IMR-90 (cell line): ENCODE measurements around the gene MUC5AC. TPM values are rescaled to one million over a fixed set of nuclear protein-coding genes. Genes with fewer than 3 reads are reported as not detected.
"Not testable (repeated sequence)": the region's sequence is repeated elsewhere in the genome, so short reads cannot be mapped to it uniquely, and the experiment has no call there.

Experiments used
- ATAC-seq: fragments of 200-7000 bp; cut with Tn5 transposase; 2 replicates; pipeline ENCODE4 v1.9.1; 2020; ENCODE audit warnings: low read depth, mild to moderate bottlenecking, moderate library complexity
- BruUV-seq: library from RNA; stranded (reverse); fragments of 400-500 nt; replicated peaks from 2 replicates; lab custom pipeline; 2021; lab: Mats Ljungman, UMichigan
- CTCF ChIA-PET: fragments of 300-600 bp; formaldehyde crosslinking; extraction: SDS; loops from one replicate; lab custom pipeline; 2021; ENCODE audit warnings: antibody characterized with exemption; lab: Yijun Ruan, JAX
- POLR2A ChIA-PET: fragments of 300-600 bp; sonication (Branson Sonifier 250); formaldehyde crosslinking; loops from one replicate; lab custom pipeline; 2022; ENCODE audit warnings: antibody characterized with exemption; ENCODE audit not compliant: unreplicated experiment; lab: Charles Lee
- DNase-seq: peaks from one replicate; pipeline ENCODE4 v3.0.0; 2013
- H2AFZ ChIP-seq: replicated peaks from 2 replicates; pipeline ENCODE3; 2013; ENCODE audit warnings: low read length, mild to moderate bottlenecking; ENCODE audit not compliant: poor library complexity
- H2AK5ac ChIP-seq: 2 replicates; pipeline ENCODE4 v1.6.1; 2013; ENCODE audit warnings: low read depth, low read length, inconsistent platforms
- H2AK9ac ChIP-seq: replicated peaks from 2 replicates; pipeline ENCODE3; 2013; ENCODE audit warnings: mild to moderate bottlenecking, low read depth, low read length, moderate library complexity; ENCODE audit not compliant: poor library complexity
- H2BK120ac ChIP-seq: 2 replicates; pipeline ENCODE4 v1.6.1; 2013; ENCODE audit warnings: low read depth, low read length, inconsistent platforms
- H2BK15ac ChIP-seq: 3 replicates; pipeline ENCODE4 v1.6.1; 2013; ENCODE audit warnings: low read depth, low read length, inconsistent platforms
- H2BK20ac ChIP-seq: 2 replicates; pipeline ENCODE4 v1.6.1; 2013; ENCODE audit warnings: low read depth, mild to moderate bottlenecking, inconsistent platforms, low read length, moderate library complexity
- H2BK5ac ChIP-seq: 2 replicates; pipeline ENCODE4 v1.6.1; 2013; ENCODE audit warnings: mild to moderate bottlenecking, low read depth, low read length, inconsistent platforms; ENCODE audit not compliant: poor library complexity, severe bottlenecking
- H3K14ac ChIP-seq: replicated peaks from 2 replicates; pipeline ENCODE4 v1.6.1; 2013; ENCODE audit warnings: low read depth, low read length, inconsistent platforms
- H3K18ac ChIP-seq: 2 replicates; pipeline ENCODE4 v1.6.1; 2013; ENCODE audit warnings: low read depth, low read length, control low read depth
- H3K23ac ChIP-seq: 2 replicates; pipeline ENCODE4 v1.6.1; 2013; ENCODE audit warnings: low read depth, low read length, inconsistent platforms
- H3K27ac ChIP-seq: 2 replicates; pipeline ENCODE4 v1.5.1; 2013; ENCODE audit warnings: mild to moderate bottlenecking, control low read depth, low read length; ENCODE audit not compliant: insufficient read depth
- H3K27me3 ChIP-seq: 2 replicates; pipeline ENCODE4 v1.6.1; 2013; ENCODE audit warnings: low read length; ENCODE audit not compliant: control insufficient read depth, insufficient read depth
- H3K36me3 ChIP-seq: 2 replicates; pipeline ENCODE4 v1.6.1; 2013; ENCODE audit warnings: low read length, mixed read lengths; ENCODE audit not compliant: control insufficient read depth, insufficient read depth
- H3K4ac ChIP-seq: 2 replicates; pipeline ENCODE4 v1.6.1; 2013; ENCODE audit warnings: low read depth, low read length, inconsistent platforms
- H3K4me1 ChIP-seq: 2 replicates; pipeline ENCODE4 v1.6.1; 2013; ENCODE audit warnings: low read length, mixed read lengths; ENCODE audit not compliant: control insufficient read depth, insufficient read depth
- H3K4me2 ChIP-seq: 2 replicates; pipeline ENCODE4 v1.6.1; 2013; ENCODE audit warnings: low read depth, mild to moderate bottlenecking, control low read depth, low read length, moderate library complexity
- H3K4me3 ChIP-seq: 2 replicates; pipeline ENCODE4 v1.5.1; 2013; ENCODE audit warnings: low read depth, mild to moderate bottlenecking, control low read depth, low read length, moderate library complexity; ENCODE audit not compliant: insufficient read depth
- H3K56ac ChIP-seq: 2 replicates; pipeline ENCODE4 v1.6.1; 2013; ENCODE audit warnings: low read length, inconsistent platforms; ENCODE audit not compliant: insufficient read depth; ENCODE audit errors: extremely low read depth
- H3K79me1 ChIP-seq, 2 experiments: 2 replicates each; pipeline ENCODE4 v1.6.1; 2013; ENCODE audit warnings: low read length in 2 of 2, inconsistent platforms in 1 of 2, low read depth in 1 of 2
- H3K9ac ChIP-seq: 2 replicates; pipeline ENCODE4 v1.6.1; 2013; ENCODE audit warnings: low read depth, low read length, control low read depth
- H3K9me1 ChIP-seq: 2 replicates; pipeline ENCODE4 v1.6.1; 2013; ENCODE audit warnings: low read length, inconsistent platforms; ENCODE audit not compliant: insufficient read depth
- H3K9me3 ChIP-seq: 2 replicates; pipeline ENCODE4 v1.6.1; 2013; ENCODE audit warnings: low read length; ENCODE audit not compliant: control insufficient read depth, insufficient read depth
- H4K20me1 ChIP-seq: 2 replicates; pipeline ENCODE4 v1.6.1; 2013; ENCODE audit warnings: low read length, inconsistent platforms; ENCODE audit not compliant: insufficient read depth
- H4K5ac ChIP-seq: 2 replicates; pipeline ENCODE4 v1.6.1; 2013; ENCODE audit warnings: mild to moderate bottlenecking, low read depth, low read length, control low read depth
- H4K8ac ChIP-seq, 2 experiments: 2 replicates each; pipeline ENCODE4 v1.6.1; 2013; ENCODE audit warnings: low read depth in 2 of 2, low read length in 2 of 2, control low read depth in 1 of 2, inconsistent platforms in 1 of 2
- H4K91ac ChIP-seq: 2 replicates; pipeline ENCODE4 v1.6.1; 2013; ENCODE audit warnings: low read depth, low read length, inconsistent platforms; ENCODE audit not compliant: insufficient read depth
- FOS ChIP-seq: fragments of 150-350 bp; IDR thresholded peaks from 2 replicates; pipeline ENCODE4 v1.6.1; 2016; ENCODE audit warnings: low read depth, low read length
- MAZ ChIP-seq: IDR thresholded peaks from 2 replicates; pipeline ENCODE4 v1.6.1; 2012; ENCODE audit warnings: low read depth, mild to moderate bottlenecking, low read length, improper control_type of control experiment, moderate library complexity, borderline replicate concordance
- RCOR1 ChIP-seq: IDR thresholded peaks from 2 replicates; pipeline ENCODE4 v1.6.1; 2012; ENCODE audit warnings: mild to moderate bottlenecking, low read length, improper control_type of control experiment; ENCODE audit not compliant: insufficient replicate concordance
- RFX5 ChIP-seq: IDR thresholded peaks from 2 replicates; pipeline ENCODE4 v1.8.0; 2012; ENCODE audit warnings: low read depth, mild to moderate bottlenecking, low read length, moderate library complexity
- SMC3 ChIP-seq: fragments of 150-350 bp; IDR thresholded peaks from 2 replicates; pipeline ENCODE4 v1.6.1; 2016; ENCODE audit warnings: low read depth, mild to moderate bottlenecking, antibody characterized with exemption, low read length, moderate library complexity
- WGBS, 2 experiments: methylation state at CpG; one replicate each; pipeline versions ENCODE4 v1.1.5 to v1.1.7; 2013; ENCODE audit warnings: missing lambda C conversion rate in 2 of 2; ENCODE audit not compliant: insufficient read length in 1 of 2; ENCODE audit errors: extremely low coverage in 2 of 2; 5-methylcytosine and 5-hydroxymethylcytosine counted together
- dilution Hi-C: fragments of 300-500 bp; cut with HindIII; formaldehyde crosslinking; loops from one replicate; pipeline ENCODE4 v1.14.3; 2018; ENCODE audit warnings: low sequenced_read_pairs; ENCODE audit not compliant: unreplicated experiment
- in situ Hi-C: fragments of 300-500 bp; cut with MboI; formaldehyde crosslinking; loops from 3 replicates; pipeline ENCODE4 v1.14.3; 2019; ENCODE audit warnings: low sequenced_read_pairs, inconsistent platforms, mixed read lengths
- intact Hi-C: fragments of 100-400 bp; cut with micrococcal nuclease; formaldehyde crosslinking; loops from 2 replicates; pipeline ENCODE4 v1.10.0; 2022
- polyA plus RNA-seq, 3 experiments: library from polyadenylated mRNA; depleted of rRNA; stranded (reverse); fragments of >200 nt; gene quantifications; 2 replicates each; pipeline ENCODE4 v1.2.3, GENCODE V29; 2012; ENCODE audit warnings: low replicate concordance in 1 of 3
- total RNA-seq: library from RNA; depleted of rRNA; stranded (reverse); fragments of >200 nt; gene quantifications from 2 replicates; pipeline ENCODE4 v1.2.3, GENCODE V29; 2012

MUC5AC gene
- total and polyA plus RNA-seq, 2 of the 4 experiments (the other 2 are of a cell fraction): 0.02 TPM; not detected in 1

DNA sequence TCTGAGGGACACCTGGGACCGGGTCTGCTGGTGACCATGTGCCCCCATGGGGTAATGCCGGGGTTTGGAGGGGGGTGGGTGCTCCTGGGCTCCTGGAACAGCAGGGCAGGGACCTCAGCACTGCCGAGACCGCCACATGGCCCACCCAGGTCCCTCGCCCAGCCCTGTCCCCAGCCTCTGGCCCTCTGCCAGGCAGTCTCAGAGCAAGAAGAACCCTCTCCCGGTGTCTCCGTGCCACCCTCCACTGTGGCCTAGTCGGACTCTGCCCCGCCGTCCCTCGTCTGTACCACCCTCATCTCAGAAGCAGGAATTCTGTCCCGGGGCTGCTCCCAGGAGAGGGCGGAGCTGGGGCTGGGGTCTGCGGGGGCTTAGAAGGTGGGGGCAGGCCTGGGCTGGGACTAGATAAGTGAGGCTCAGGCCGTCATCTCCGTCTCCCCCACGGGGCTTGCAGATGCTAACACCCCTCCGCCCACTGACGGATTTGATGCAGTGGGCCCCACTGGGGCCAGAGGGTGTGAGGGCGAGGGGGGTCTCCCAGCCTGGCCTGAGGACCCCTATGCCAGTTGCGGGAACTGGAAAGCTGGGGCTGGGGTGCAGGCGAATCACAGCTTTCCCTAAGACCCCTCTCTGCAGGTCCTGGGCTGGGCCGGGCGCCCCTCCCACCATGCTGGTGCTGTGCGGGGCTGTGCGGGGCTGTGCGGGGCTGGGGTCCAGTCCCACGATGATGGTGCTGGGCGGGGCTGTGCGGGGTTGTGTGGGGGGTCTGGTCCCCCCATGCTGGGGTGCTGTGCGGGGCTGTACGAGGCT is 1.1 kb downstream of the MUC5AC start:
- dilution Hi-C loops: no loop called here
- H3K9me1 ChIP-seq: peaks cover 3% of the 10 kb centered on the region
- H3K9me3 ChIP-seq: no peaks in the 10 kb centered on the region
- no peak overlapping the region for H3K14ac ChIP-seq
- 83% methylated on average over 1 of the region's 32 CpGs; no CpG with 5 or more reads in 1 of the 2 experiments for WGBS, 2 experiments
- H2AK9ac ChIP-seq: no peak overlapping the region
- intact Hi-C loops: no loop called here
- H3K23ac ChIP-seq: no peak overlapping the region
- ATAC-seq (no peak), DNase-seq (no peak)
- H3K18ac ChIP-seq: no peak overlapping the region
- in situ Hi-C loops: no loop called here
- no peak overlapping the region for H3K4me2 ChIP-seq
- H4K5ac ChIP-seq: no peak overlapping the region
- H3K27ac ChIP-seq: no peak overlapping the region
- H2AK5ac ChIP-seq: no peak overlapping the region
- no peak overlapping the region for H4K91ac ChIP-seq
- H2BK15ac ChIP-seq: no peak overlapping the region
- peaks cover 3% of the 10 kb centered on the region for H3K4me1 ChIP-seq
- no peak overlapping the region for H3K56ac ChIP-seq
- H2BK20ac ChIP-seq: no peak overlapping the region
- no peaks in the 10 kb centered on the region for H4K20me1 ChIP-seq
- BruUV-seq: no TSS peak
- ChIA-PET CTCF (no interaction called here), POLR2A (no interaction called here)
- TF ChIP-seq RCOR1 (no peak), SMC3 (no peak), FOS (no peak), RFX5 (no peak), MAZ (no peak)
- no peak overlapping the region for H3K4ac ChIP-seq
- H3K4me3 ChIP-seq: no peak overlapping the region
- H4K8ac ChIP-seq: no peak overlapping the region
- H3K36me3 ChIP-seq: no peaks in the 10 kb centered on the region
- no peak overlapping the region for H2BK120ac ChIP-seq
- H2BK5ac ChIP-seq: no peak overlapping the region
- peaks cover 14% of the 10 kb centered on the region; the same call in 1 of the 2 replicates for H3K27me3 ChIP-seq
- no peaks in the 10 kb centered on the region for H3K79me1 ChIP-seq
- peak overlapping the region; percentile 21 for H2AFZ ChIP-seq
- no peak overlapping the region for H3K9ac ChIP-seq

DNA sequence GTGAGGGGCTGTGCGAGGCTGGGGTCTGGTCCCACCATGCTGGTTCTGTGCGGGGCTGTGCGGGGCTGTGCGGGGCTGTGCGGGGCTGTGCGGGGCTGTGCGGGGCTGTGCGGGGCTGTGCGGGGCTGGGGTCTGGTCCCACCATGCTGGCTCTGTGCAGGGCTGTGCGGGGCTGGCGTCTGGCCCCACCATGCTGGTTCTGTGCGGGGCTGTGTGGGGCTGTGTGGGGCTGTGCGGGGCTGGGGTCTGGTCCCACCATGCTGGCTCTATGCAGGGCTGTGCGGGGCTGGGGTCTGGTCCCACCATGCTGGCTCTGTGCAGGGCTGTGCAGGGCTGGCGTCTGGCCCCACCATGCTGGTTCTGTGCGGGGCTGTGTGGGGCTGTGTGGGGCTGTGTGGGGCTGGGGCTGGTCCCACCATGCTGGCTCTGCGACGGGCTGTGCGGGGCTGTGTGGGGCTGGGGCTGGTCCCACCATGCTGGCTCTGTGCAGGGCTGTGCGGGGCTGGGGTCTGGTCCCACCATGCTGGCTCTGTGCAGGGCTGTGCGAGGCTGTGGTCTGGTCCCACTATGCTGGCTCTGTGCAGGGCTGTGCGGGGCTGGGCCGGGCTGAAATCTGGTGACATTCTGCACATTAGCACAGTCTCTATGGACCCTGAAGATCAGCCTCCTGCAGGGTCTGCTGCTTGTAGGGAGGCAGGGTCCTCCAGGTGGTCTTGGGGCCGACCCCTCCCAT is 1.9 kb downstream of the MUC5AC start:
- dilution Hi-C loops: not testable (repeated sequence)

More for the DNA sequence above, 1.9 kb downstream of the MUC5AC start:
- H2BK15ac ChIP-seq, H3K56ac ChIP-seq, BruUV-seq, H4K8ac ChIP-seq, H3K36me3 ChIP-seq, H2AFZ ChIP-seq, H3K4me1 ChIP-seq, H4K5ac ChIP-seq, DNase-seq, H3K79me1 ChIP-seq, H4K91ac ChIP-seq, intact Hi-C loops, POLR2A ChIA-PET, H2BK20ac ChIP-seq, H3K9me3 ChIP-seq, H3K27ac ChIP-seq, CTCF ChIA-PET, H3K23ac ChIP-seq, H3K4me3 ChIP-seq, H3K18ac ChIP-seq, H3K9me1 ChIP-seq, H3K9ac ChIP-seq, H2BK120ac ChIP-seq, H4K20me1 ChIP-seq, in situ Hi-C loops, H2AK5ac ChIP-seq, H3K14ac ChIP-seq, H3K4ac ChIP-seq, H3K4me2 ChIP-seq, ATAC-seq, H2AK9ac ChIP-seq, H2BK5ac ChIP-seq: not testable (repeated sequence)
- 90% methylated on average over 5 of the region's 24 CpGs; no CpG with 5 or more reads in 1 of the 2 experiments for WGBS, 2 experiments
- H3K27me3 ChIP-seq: peaks cover 15% of the 10 kb centered on the region; the same call in 1 of the 2 replicates
